ENCODE results near the gene HSP90AA1.

HSP90AA1 gene

GRCh38 chr14:102043251-102044025 lies 43.4 kb downstream of the HSP90AA1 start:
- no peak for TF ChIP-seq CTCF (IDR thresholded peaks at IDR 0.05; ENCODE audit: unreplicated experiment in 3 of 3)
- Mint-ChIP-seq H3K4me1 (no peaks in the 10 kb centered on the region), H3K27ac (no peak overlapping the region), H3K27me3 (ENCODE audit: low read depth) (no peaks in the 10 kb centered on the region), H3K4me3 (no peak overlapping the region), H3K9me3 (no peaks in the 10 kb centered on the region), H3K36me3 (ENCODE audit: low read depth) (peaks cover 84% of the 10 kb centered on the region)

- Mint-ChIP-seq H3K36me3 (ENCODE audit: low read depth) (peaks cover 81% of the 10 kb centered on the region), H3K27me3 (ENCODE audit: low read depth) (no peaks in the 10 kb centered on the region), H3K9me3 (no peaks in the 10 kb centered on the region), H3K4me3 (no peak overlapping the region), H3K4me1 (no peaks in the 10 kb centered on the region), H3K27ac (no peak overlapping the region)
- TF ChIP-seq CTCF (IDR thresholded peaks at IDR 0.05; ENCODE audit: unreplicated experiment in 3 of 3): no peak
These were observed 44.1 kb downstream of the HSP90AA1 start for GRCh38 chr14:102042699-102043098.

- Mint-ChIP-seq H3K36me3 (ENCODE audit: low read depth) (peaks cover 88% of the 10 kb centered on the region), H3K27me3 (ENCODE audit: low read depth) (no peaks in the 10 kb centered on the region), H3K9me3 (no peaks in the 10 kb centered on the region), H3K4me1 (no peaks in the 10 kb centered on the region), H3K27ac (no peak overlapping the region), H3K4me3 (no peak overlapping the region)
- TF ChIP-seq CTCF (IDR thresholded peaks at IDR 0.05; ENCODE audit: unreplicated experiment in 3 of 3): no peak
These were observed 46.7 kb downstream of the HSP90AA1 start for GRCh38 chr14:102040153-102040552.

GRCh38 chr14:102039157-102039556 lies 47.7 kb downstream of the HSP90AA1 start:
- H3K9me3 Mint-ChIP-seq: no peaks in the 10 kb centered on the region
- TF ChIP-seq CTCF (IDR thresholded peaks at IDR 0.05; ENCODE audit: unreplicated experiment in 3 of 3): no peak
- H3K4me3 Mint-ChIP-seq: no peak overlapping the region
- H3K4me1 Mint-ChIP-seq: no peaks in the 10 kb centered on the region
- no peak overlapping the region for H3K27ac Mint-ChIP-seq
- H3K36me3 Mint-ChIP-seq (ENCODE audit: low read depth): peaks cover 89% of the 10 kb centered on the region
- H3K27me3 Mint-ChIP-seq (ENCODE audit: low read depth): no peaks in the 10 kb centered on the region

- no peaks in the 10 kb centered on the region for H3K9me3 Mint-ChIP-seq
These were observed 49.2 kb downstream of the HSP90AA1 start for GRCh38 chr14:102037686-102038085.

More at GRCh38 chr14:102037686-102038085, 49.2 kb downstream of the HSP90AA1 start:
- no peak for TF ChIP-seq CTCF (IDR thresholded peaks at IDR 0.05; ENCODE audit: unreplicated experiment in 3 of 3)
- H3K4me1 Mint-ChIP-seq: no peaks in the 10 kb centered on the region
- no peak overlapping the region for H3K4me3 Mint-ChIP-seq
- H3K27ac Mint-ChIP-seq: no peak overlapping the region
- peaks cover 91% of the 10 kb centered on the region for H3K36me3 Mint-ChIP-seq (ENCODE audit: low read depth)
- H3K27me3 Mint-ChIP-seq (ENCODE audit: low read depth): no peaks in the 10 kb centered on the region

Data from nephron (organoid).